GM12878 (cell line): ENCODE results near the gene TPR.

Experiments used
- MAX ChIP-seq: IDR thresholded peaks from 2 replicates; pipeline ENCODE4 v1.6.1; 2012; ENCODE audit warnings: low read depth, low read length, improper control_type of control experiment
- MYC ChIP-seq: IDR thresholded peaks from 2 replicates; pipeline ENCODE4 v1.6.1; 2011; ENCODE audit warnings: mild to moderate bottlenecking, low read length, moderate library complexity, inconsistent platforms; ENCODE audit not compliant: insufficient read depth, insufficient replicate concordance, insufficient read length, severe bottlenecking
- RAD21 ChIP-seq: IDR thresholded peaks from 2 replicates; pipeline ENCODE4 v1.6.1; 2011; ENCODE audit warnings: mild to moderate bottlenecking, low read depth, low read length, moderate library complexity; ENCODE audit not compliant: insufficient read depth
- SRF ChIP-seq, 2 experiments: IDR thresholded peaks; 2 replicates each; pipeline ENCODE4 v1.6.1; 2011; ENCODE audit warnings: low read depth in 2 of 2, low read length in 2 of 2, mild to moderate bottlenecking in 1 of 2, moderate library complexity in 1 of 2

- TF ChIP-seq RAD21 = no peak
- no peak for TF ChIP-seq MYC
- no peak for TF ChIP-seq MAX
- no peak for TF ChIP-seq SRF (IDR thresholded peaks at IDR 0.05; ENCODE audit: low read depth in 2 of 2, low read length in 2 of 2)
Observed at GRCh38 chr1:186308264-186309060, 66.6 kb downstream of the TPR start.
